ENCODE results near the gene CSH2.
"Not testable (repeated sequence)": the region's sequence is repeated elsewhere in the genome, so short reads cannot be mapped to it uniquely, and the experiment has no call there.

Gene CSH2

DNA sequence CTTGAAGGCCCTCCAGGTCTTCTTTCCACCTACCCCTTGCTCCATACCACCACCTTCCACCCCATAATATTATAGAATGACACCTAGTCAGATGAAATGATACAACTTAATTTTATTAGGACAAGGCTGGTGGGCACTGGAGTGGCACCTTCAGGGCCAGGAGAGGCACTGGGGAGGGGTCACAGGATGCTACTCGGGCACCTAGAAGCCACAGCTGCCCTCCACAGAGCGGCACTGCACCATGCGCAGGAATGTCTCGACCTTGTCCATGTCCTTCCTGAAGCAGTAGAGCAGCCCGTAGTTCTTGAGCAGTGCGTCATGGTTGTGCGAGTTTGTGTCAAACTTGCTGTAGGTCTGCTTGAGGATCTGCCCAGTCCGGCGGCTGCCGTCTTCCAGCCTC, 21.3 kb upstream of the CSH2 start:
- DNase-seq = not testable (repeated sequence)

GRCh38 chr17:63894021-63894420, 20.5 kb upstream of the CSH2 start:
- not testable (repeated sequence) for DNase-seq

DNA sequence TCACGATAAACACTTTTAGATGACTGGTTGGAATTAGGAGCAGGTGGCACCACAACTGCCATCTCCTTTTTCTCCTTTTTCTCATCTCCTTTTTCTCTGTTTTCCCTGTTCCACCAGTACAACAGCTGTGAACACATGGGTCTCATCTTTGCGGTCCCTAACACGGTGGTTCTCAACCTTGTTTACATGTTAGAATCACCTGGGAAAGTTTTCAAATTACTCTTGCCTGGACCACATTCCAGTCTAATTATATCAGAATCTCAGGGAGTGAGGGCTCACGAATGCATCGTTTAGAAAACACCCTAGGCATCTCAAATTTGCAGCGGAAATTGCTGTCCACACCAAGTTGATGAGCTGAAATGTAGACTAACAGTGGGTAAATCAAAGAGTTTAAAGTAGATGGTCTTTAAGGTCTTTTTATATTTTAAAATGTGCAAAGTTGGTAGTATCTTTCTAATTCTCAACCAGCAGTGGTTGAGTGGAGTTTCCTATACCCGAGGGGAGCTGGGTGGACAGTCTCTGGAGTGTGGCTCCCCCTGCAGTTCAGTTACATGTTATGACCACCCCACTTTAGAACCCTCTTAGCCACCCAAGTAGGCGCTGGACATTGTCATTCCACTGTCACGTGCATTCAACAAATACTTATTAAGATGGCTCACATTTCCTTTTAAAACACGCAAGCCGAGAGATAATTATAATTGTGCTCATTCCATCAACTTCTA, 19.0 kb upstream of the CSH2 start:
- peak in 1 of 2 experiments; percentile 30 for DNase-seq

DNA sequence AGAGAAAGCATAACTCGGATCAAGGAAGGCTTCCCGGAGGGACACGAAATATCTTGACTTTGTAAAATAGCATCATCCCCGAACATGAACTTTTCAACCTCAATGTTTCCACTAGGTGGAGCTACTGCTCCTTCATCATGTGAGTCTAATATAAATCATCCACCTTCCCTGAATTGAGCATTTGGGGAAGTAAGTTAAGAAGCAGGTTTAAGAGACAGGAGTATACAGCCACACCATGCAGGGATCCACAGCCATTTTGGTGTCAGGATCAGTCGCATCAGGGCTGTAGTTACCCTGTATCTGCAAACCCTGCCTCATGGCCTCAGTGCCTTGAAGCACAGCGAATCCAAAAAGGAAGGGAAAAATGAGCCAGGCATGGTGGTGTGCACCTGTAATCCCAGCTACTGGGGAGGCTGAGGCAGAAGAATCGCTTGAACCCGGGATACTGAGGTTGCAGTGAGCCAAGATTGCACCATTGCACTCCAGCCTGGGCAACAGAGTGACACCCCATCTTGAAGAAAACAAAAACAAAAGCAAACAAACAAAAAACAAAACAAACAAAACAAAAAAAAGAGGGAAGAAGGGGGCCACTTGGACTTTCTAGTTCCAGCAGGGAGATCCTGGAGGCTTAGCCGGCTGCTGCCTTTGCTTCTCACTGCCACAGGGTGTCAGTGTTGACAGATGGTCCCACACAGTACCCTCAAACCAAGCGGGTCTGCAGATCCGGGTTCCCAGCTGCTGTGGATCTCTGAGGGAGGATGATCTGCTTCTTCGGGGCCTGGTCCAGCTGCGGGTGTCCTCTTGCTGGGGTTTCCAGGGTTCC, 15.8 kb upstream of the CSH2 start:
- DNase-seq = peak; percentile 11 to 52

- not testable (repeated sequence) for DNase-seq
These were observed 11.6 kb upstream of the CSH2 start for GRCh38 chr17:63885119-63885518.

DNA sequence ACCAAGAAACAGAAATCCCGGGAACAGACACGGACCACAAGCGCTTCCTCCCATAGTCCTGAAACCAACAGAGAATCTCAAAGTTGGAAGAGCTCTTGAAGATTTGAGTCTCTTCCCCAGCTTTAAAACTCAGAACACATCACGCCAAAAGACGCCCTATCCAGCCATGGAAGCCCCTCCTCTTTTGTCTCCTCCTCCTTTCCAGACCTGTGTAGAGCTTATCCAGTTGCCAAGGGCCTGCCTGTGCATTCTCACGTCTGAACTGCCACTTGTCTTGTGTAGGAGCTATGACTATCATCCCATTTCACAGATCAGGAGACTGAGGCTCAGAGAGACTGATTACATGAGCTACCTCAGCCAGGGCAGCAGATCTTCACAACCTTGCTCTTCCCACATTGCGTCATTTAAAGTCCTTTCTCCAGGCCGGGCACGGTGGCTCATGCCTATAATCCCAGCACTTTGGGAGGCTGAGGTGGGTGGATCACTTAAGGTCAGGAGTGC, 9.2 kb upstream of the CSH2 start:
- DNase-seq = not testable (repeated sequence)

GRCh38 chr17:63881935-63882601, 8.6 kb upstream of the CSH2 start, which contains the start of gene GH2:
TSS of gene GH2 (minus strand) at chr17:63881944. CDS start at chr17:63881801, 143 bp downstream.
- DNase-seq = peak in 1 of 2 experiments; percentile 57

DNA sequence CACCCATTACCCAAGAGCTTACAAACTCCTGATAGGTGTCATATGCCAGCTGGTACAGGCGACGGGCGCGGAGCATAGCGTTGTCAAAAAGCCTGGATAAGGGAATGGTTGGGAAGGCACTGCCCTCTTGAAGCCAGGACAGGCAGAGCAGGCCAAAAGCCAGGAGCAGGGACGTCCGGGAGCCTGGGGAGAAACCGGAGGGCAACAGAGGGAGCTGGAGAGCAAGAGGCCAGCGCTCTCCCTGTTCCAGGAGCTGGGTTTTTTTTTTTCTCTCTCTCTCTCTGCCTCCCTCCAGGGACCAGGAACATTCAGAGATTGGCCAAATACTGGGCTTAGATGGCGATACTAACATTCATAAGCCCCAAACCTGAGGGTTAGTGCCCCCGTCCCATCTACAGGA, 7.9 kb upstream of the CSH2 start:
- not testable (repeated sequence) for DNase-seq

- no peak for DNase-seq
These were observed 7.2 kb upstream of the CSH2 start for GRCh38 chr17:63880706-63881105.

- not testable (repeated sequence) for DNase-seq
These were observed 4.9 kb upstream of the CSH2 start for GRCh38 chr17:63878413-63878812.

- not testable (repeated sequence) for DNase-seq
These were observed 1.2 kb upstream of the CSH2 start for GRCh38 chr17:63874693-63875092.

GRCh38 chr17:63874061-63874626, 667 bp upstream of the CSH2 start:
- not testable (repeated sequence) for DNase-seq

- not testable (repeated sequence) for DNase-seq
These were observed 1.7 kb downstream of the CSH2 start for GRCh38 chr17:63871646-63872365.

DNA sequence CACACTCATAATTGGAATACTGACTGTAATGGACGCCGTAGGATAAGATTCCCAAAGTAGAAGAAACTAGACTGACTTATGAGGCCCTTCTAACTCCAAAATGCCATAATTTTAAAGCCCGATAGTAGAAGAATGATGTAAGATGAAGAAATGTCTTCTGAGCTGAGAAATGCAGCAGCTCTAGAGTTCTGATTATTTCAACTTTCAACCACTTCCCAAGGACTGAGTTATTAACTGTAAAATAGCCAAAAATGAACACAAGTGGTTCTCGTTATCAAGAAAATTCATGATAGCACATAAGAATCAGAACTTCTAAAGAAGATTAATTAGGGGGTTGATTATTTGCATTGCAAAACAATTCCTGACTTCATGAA, 3.2 kb downstream of the CSH2 start:
- not testable (repeated sequence) for DNase-seq

DNA sequence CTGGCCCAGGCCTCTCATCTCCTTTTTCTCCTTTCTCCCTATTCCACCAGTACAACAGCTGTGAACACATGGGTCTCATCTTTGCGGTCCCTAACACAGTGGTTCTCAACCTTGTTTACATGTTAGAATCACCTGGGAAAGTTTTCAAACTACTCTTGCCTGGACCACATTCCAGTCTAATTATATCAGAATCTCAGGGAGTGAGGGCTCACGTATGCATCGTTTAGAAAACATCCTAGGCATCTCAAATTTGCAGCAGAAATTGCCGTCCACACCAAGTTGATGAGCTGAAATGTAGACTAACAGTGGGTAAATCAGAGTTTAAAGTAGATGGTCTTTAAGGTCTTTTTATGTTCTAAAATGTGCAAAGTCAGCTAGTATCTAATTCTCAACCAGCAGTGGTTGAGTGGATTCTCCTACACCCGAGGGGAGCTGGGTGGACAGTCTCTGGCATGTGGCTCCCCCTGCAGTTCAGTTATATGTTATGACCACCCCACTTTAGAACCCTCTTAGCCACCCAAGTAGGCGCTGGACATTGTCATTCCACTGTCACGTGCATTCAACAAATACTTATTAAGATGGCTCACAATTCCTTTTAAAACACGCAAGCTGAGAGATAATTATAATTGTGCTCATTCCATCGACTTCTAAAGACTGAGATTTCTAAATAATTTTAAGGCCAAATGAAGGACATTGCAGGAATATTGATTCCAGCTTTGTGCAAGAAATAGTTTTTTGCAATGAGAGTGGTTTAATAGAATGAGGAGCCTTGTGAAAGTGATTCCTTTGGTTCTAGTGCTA, 3.8 kb downstream of the CSH2 start:
- DNase-seq = not testable (repeated sequence)

DNA sequence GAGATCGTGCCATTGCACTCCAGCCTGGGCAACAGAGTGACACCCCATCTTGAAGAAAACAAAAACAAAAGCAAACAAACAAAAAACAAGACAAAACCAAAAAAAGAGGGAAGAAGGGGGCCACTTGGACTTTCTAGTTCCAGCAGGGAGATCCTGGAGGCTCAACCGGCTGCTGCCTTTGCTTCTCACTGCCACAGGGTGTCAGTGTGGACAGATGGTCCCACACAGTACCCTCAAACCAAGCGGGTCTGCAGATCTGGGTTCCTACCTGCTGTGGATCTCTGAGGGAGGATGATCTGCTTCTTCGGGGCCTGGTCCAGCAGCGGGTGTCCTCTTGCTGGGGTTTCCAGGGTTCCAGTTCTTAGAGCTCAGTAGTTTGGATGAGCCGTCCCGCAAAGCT, 6.9 kb downstream of the CSH2 start:
- DNase-seq = not testable (repeated sequence)

DNA sequence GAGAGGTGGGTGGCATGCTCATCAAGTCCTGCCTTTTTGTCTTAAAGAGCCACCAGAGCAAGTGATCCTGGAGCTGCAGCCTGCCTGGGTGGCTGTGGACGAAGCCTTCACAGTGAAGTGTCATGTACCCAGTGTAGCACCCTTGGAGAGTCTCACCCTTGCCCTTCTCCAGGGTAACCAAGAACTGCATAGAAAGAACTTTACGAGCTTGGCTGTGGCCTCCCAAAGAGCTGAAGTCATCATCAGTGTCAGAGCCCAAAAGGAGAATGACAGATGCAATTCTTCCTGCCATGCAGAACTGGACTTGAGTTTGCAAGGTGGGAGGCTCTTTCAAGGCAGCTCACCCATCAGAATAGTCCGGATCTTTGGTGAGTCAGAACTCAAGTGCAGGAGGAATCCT, 14.2 kb downstream of the CSH2 start:
- no peak for DNase-seq

- not testable (repeated sequence) for DNase-seq
These were observed 17.1 kb downstream of the CSH2 start for GRCh38 chr17:63856425-63856824.

- no peak for DNase-seq
These were observed 18.3 kb downstream of the CSH2 start for GRCh38 chr17:63855185-63855584.

DNA sequence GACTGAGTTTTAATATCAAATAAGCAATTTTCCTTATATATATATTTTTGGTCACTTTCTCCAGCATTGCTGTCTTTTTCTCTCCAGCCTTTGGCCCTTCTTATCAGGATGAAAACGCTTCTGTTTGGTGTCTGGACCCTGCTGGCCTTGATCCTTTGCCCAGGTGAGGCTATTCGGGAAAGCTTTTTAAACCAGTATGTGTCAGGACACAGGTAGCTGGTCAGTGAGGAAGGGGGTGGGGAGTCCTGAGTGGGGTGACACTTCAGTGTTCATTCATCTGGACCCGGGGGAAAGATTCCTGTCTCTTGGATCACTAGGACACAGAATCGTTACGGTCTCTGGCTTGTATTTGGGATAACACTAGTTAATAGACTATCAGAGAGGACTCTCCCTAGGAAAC, 18.8 kb downstream of the CSH2 start:
- DNase-seq = no peak

DNA sequence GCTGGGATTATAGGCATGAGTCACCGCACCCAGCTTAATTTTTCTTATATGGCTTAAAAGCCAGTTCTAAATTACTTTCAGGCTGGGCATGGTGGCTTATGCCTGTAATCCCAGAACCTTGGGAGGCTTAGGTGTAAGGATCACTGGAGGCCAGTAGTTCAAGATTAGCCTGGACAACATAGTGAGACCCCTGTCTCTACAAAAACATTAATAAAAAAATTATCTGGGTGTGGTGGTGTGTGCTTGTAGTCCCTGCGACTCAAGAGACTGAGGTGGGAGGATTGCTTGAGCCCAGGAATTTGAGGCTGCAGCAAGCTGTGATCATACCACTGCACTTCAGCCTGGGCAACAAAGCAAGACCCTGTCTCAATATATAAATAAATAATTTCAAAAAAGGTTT, 20.2 kb downstream of the CSH2 start:
- no peak for DNase-seq
